Endodermal cell (in vitro differentiated cells): ENCODE data around the gene DSCAML1. TPM values are rescaled to one million over a fixed set of nuclear protein-coding genes. Genes with fewer than 3 reads are reported as not detected.

ENCODE experiments used
- DNase-seq: peaks from one replicate; pipeline ENCODE4 v3.0.0-alpha.2; 2017
- H3K27ac ChIP-seq: 2 replicates; pipeline ENCODE4 v1.5.1; 2013; ENCODE audit warnings: mild to moderate bottlenecking, low read depth, low read length, moderate library complexity
- H3K27me3 ChIP-seq: 2 replicates; pipeline ENCODE4 v1.6.1; 2013; ENCODE audit warnings: mild to moderate bottlenecking, low read length, moderate library complexity; ENCODE audit not compliant: insufficient read depth, control insufficient read depth, poor library complexity, severe bottlenecking
- H3K36me3 ChIP-seq: 2 replicates; pipeline ENCODE4 v1.7.0; 2013; ENCODE audit warnings: mild to moderate bottlenecking, low read length, moderate library complexity; ENCODE audit not compliant: control insufficient read depth, insufficient read depth
- H3K4me1 ChIP-seq: one replicate; pipeline ENCODE4 v1.7.0; 2013; ENCODE audit warnings: low read length; ENCODE audit not compliant: control insufficient read depth, insufficient read depth
- H3K4me3 ChIP-seq: 2 replicates; pipeline ENCODE4 v1.5.1; 2013; ENCODE audit warnings: mild to moderate bottlenecking, low read length, moderate library complexity
- H3K9ac ChIP-seq: 2 replicates; pipeline ENCODE4 v1.6.1; 2013; ENCODE audit warnings: mild to moderate bottlenecking, low read length, moderate library complexity; ENCODE audit not compliant: poor library complexity, severe bottlenecking; ENCODE audit errors: extremely low read depth
- H3K9me3 ChIP-seq: 2 replicates; pipeline ENCODE4 v1.6.1; 2013; ENCODE audit warnings: mild to moderate bottlenecking, low read length, moderate library complexity; ENCODE audit not compliant: control insufficient read depth
- H3K27ac Mint-ChIP-seq: 2 replicates; pipeline ENCODE4 v1.8.0; 2020; ENCODE audit warnings: mixed read lengths
- H3K27me3 Mint-ChIP-seq: 2 replicates; pipeline ENCODE4 v1.8.0; 2021; ENCODE audit warnings: mild to moderate bottlenecking, mixed read lengths; ENCODE audit not compliant: insufficient read depth
- H3K36me3 Mint-ChIP-seq: 2 replicates; pipeline ENCODE4 v1.8.0; 2020; ENCODE audit warnings: low read depth, mixed read lengths
- H3K4me1 Mint-ChIP-seq: 2 replicates; pipeline ENCODE4 v1.8.0; 2020; ENCODE audit warnings: mixed read lengths
- H3K4me3 Mint-ChIP-seq: 2 replicates; pipeline ENCODE4 v1.8.0; 2020; ENCODE audit warnings: mild to moderate bottlenecking, moderate library complexity, mixed read lengths
- H3K9me3 Mint-ChIP-seq: 2 replicates; pipeline ENCODE4 v1.8.0; 2020; ENCODE audit warnings: mild to moderate bottlenecking, mixed read lengths
- CTCF ChIP-seq: fragments of 200-600 bp; sonication (generic); conservative IDR thresholded peaks from 2 replicates; pipeline ENCODE4 v1.5.0; 2021; ENCODE audit warnings: antibody characterized with exemption, mild to moderate bottlenecking
- WGBS, 2 experiments: methylation state at CpG; one replicate each; pipeline versions ENCODE4 v1.1.5 to v1.1.7; 2013; ENCODE audit warnings: missing lambda C conversion rate in 2 of 2, mixed read lengths in 1 of 2; ENCODE audit not compliant: insufficient coverage in 1 of 2, insufficient read length in 1 of 2; 5-methylcytosine and 5-hydroxymethylcytosine counted together
- total RNA-seq, 2 donors: library from RNA; stranded (reverse); fragmentation: NEBNext Ultra II Directional in 1 of 2; extraction: Animal tissue kit (Norgen Biotek cat#: 25700) in 1 of 2; gene quantifications; 2 replicates in 1 of 2; 3 replicates in 1 of 2; pipeline ENCODE4 v1.2.1, GENCODE V29; 2021

Gene DSCAML1
- total RNA-seq, 2 donors from 2014 or later: 5.6 to 10.9 TPM

- DNase-seq: no peak
- TF ChIP-seq CTCF: no peak
- H3K27me3 ChIP-seq: peaks cover 45% of the 10 kb centered on the region
- no peak overlapping the region for H3K9ac ChIP-seq
- no peaks in the 10 kb centered on the region for H3K4me1 ChIP-seq
- H3K36me3 ChIP-seq: no peaks in the 10 kb centered on the region
- peaks cover 6% of the 10 kb centered on the region for H3K9me3 Mint-ChIP-seq
- H3K9me3 ChIP-seq: peaks cover 8% of the 10 kb centered on the region
- peaks cover 17% of the 10 kb centered on the region for H3K4me1 Mint-ChIP-seq
- no peak overlapping the region for H3K27ac Mint-ChIP-seq
- no peaks in the 10 kb centered on the region for H3K36me3 Mint-ChIP-seq
- H3K27me3 Mint-ChIP-seq: peaks cover 35% of the 10 kb centered on the region
- 78 to 100% methylated on average over 1 to 4 of the region's 4 CpGs for WGBS, 2 experiments
- no peak overlapping the region for H3K4me3 ChIP-seq
- no peak overlapping the region for H3K27ac ChIP-seq
- H3K4me3 Mint-ChIP-seq: no peak overlapping the region
Observed at GRCh38 chr11:117620086-117620485, 176.9 kb downstream of the DSCAML1 start.

GRCh38 chr11:117619661-117620060 is 177.4 kb downstream of the DSCAML1 start:
- 94 to 95% methylated on average over 3 to 4 of the region's 4 CpGs for WGBS, 2 experiments
- H3K4me3 Mint-ChIP-seq: no peak overlapping the region

GRCh38 chr11:117618982-117619355 is 178.0 kb downstream of the DSCAML1 start:
- Histone ChIP-seq H3K36me3 (no peaks in the 10 kb centered on the region), H3K9me3 (peaks cover 8% of the 10 kb centered on the region), H3K9ac (no peak overlapping the region), H3K27ac (no peak overlapping the region), H3K27me3 (peaks cover 40% of the 10 kb centered on the region), H3K4me3 (no peak overlapping the region), H3K4me1 (no peaks in the 10 kb centered on the region)
- peak; percentile 85 for DNase-seq
- TF ChIP-seq CTCF: peak; percentile 69
- H3K9me3 Mint-ChIP-seq: peaks cover 6% of the 10 kb centered on the region
- no peaks in the 10 kb centered on the region for H3K36me3 Mint-ChIP-seq
- H3K27me3 Mint-ChIP-seq: peaks cover 24% of the 10 kb centered on the region
- peaks cover 12% of the 10 kb centered on the region for H3K4me1 Mint-ChIP-seq
- no peak overlapping the region for H3K4me3 Mint-ChIP-seq
- WGBS, 2 experiments: 78 to 80% methylated on average over 7 to 8 of the region's 8 CpGs
- H3K27ac Mint-ChIP-seq: no peak overlapping the region

More at GRCh38 chr11:117619661-117620060, 177.4 kb downstream of the DSCAML1 start:
- no peak for TF ChIP-seq CTCF
- H3K9me3 ChIP-seq: peaks cover 8% of the 10 kb centered on the region
- no peaks in the 10 kb centered on the region for H3K36me3 Mint-ChIP-seq
- no peaks in the 10 kb centered on the region for H3K36me3 ChIP-seq
- H3K9ac ChIP-seq: no peak overlapping the region
- H3K4me1 Mint-ChIP-seq: peaks cover 12% of the 10 kb centered on the region
- H3K27ac Mint-ChIP-seq: no peak overlapping the region
- H3K4me3 ChIP-seq: no peak overlapping the region
- H3K27me3 Mint-ChIP-seq: peaks cover 31% of the 10 kb centered on the region
- H3K27me3 ChIP-seq: peaks cover 41% of the 10 kb centered on the region
- DNase-seq: no peak
- H3K4me1 ChIP-seq: no peaks in the 10 kb centered on the region
- no peak overlapping the region for H3K27ac ChIP-seq
- H3K9me3 Mint-ChIP-seq: peaks cover 6% of the 10 kb centered on the region
